Liver (tissue), 3 donors: ENCODE data around the gene ATP6V1G1.

Experiments used
- EGR1 ChIP-seq, 2 donors: IDR thresholded peaks; 2 replicates each; pipeline ENCODE4 v1.6.1; 2016 to 2018; ENCODE audit warnings: antibody characterized with exemption in 2 of 2, low read depth in 2 of 2
- FOXA1 ChIP-seq: IDR thresholded peaks from 2 replicates; pipeline ENCODE4 v1.6.1; 2016; ENCODE audit warnings: antibody characterized with exemption
- HNF4A ChIP-seq, 2 donors: conservative IDR thresholded peaks; 2 replicates each; pipeline ENCODE4 v1.6.1; 2016; ENCODE audit warnings: antibody characterized with exemption in 2 of 2, mild to moderate bottlenecking in 2 of 2
- NR2F2 ChIP-seq: IDR thresholded peaks from 2 replicates; pipeline ENCODE4 v1.6.1; 2016; ENCODE audit warnings: antibody characterized with exemption
- REST ChIP-seq: IDR thresholded peaks from 2 replicates; pipeline ENCODE4 v1.6.1; 2016; ENCODE audit warnings: antibody characterized with exemption, mild to moderate bottlenecking
- RXRA ChIP-seq, 2 donors: IDR thresholded peaks; 2 replicates each; pipeline ENCODE4 v1.6.1; 2017 to 2018; ENCODE audit warnings: antibody characterized with exemption in 2 of 2, mild to moderate bottlenecking in 1 of 2
- TAF1 ChIP-seq: conservative IDR thresholded peaks from 2 replicates; pipeline ENCODE4 v1.6.1; 2016; ENCODE audit warnings: antibody characterized with exemption, mild to moderate bottlenecking
- YY1 ChIP-seq: IDR thresholded peaks from 2 replicates; pipeline ENCODE4 v1.6.1; 2016; ENCODE audit warnings: antibody characterized with exemption, mild to moderate bottlenecking
- TF ChIP-seq, protein P1 (sequence below): fragments of 150-350 bp; IDR thresholded peaks from 2 replicates; pipeline ENCODE4 v1.5.1; 2017; ENCODE audit warnings: improper control_type of control experiment, low read depth, low read length; ENCODE audit not compliant: missing input control
- TF ChIP-seq, protein P2 (sequence below): IDR thresholded peaks from 2 replicates; pipeline ENCODE4 v1.6.1; 2016; ENCODE audit warnings: antibody characterized with exemption
- TF ChIP-seq, protein P3 (sequence below): IDR thresholded peaks from 2 replicates; pipeline ENCODE4 v1.6.1; 2016; ENCODE audit warnings: antibody characterized with exemption
- TF ChIP-seq, protein P4 (sequence below): IDR thresholded peaks from 2 replicates; pipeline ENCODE4 v1.6.1; 2016; ENCODE audit warnings: antibody characterized with exemption
- donor health status: healthy.
- donor health status: healthy.

DNA sequence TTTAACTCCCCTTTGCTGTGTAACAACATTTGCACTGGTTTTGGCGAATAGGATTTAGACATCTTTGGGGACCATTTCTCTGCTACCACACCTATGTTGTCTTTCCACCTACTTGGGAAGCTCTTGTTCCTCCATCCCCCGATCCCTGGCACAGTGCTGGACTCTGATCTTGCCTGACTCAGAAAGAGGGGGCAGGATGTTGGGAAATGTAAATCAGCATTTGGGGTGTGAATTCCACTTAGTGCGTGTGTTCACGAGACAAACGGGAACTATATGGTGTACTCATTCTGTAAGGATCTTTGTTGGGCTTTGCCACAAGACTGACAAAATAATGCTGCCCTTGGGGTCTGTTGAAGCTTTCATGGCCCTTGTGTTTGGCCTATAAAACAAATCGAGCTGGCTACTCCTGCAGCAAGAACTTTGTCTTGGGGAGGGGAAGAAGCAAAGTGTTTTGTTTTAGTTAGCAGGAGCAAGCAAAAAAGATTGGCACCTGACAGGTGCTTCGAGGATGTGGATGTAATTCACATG is 42.1 kb downstream of the ATP6V1G1 start:
- TF ChIP-seq, protein P1, sequence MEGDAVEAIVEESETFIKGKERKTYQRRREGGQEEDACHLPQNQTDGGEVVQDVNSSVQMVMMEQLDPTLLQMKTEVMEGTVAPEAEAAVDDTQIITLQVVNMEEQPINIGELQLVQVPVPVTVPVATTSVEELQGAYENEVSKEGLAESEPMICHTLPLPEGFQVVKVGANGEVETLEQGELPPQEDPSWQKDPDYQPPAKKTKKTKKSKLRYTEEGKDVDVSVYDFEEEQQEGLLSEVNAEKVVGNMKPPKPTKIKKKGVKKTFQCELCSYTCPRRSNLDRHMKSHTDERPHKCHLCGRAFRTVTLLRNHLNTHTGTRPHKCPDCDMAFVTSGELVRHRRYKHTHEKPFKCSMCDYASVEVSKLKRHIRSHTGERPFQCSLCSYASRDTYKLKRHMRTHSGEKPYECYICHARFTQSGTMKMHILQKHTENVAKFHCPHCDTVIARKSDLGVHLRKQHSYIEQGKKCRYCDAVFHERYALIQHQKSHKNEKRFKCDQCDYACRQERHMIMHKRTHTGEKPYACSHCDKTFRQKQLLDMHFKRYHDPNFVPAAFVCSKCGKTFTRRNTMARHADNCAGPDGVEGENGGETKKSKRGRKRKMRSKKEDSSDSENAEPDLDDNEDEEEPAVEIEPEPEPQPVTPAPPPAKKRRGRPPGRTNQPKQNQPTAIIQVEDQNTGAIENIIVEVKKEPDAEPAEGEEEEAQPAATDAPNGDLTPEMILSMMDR = no peak
- no peak for TF ChIP-seq EGR1 (IDR thresholded peaks at IDR 0.05; ENCODE audit: low read depth in 2 of 2)
- no peak for TF ChIP-seq YY1
- no peak for TF ChIP-seq REST
- TF ChIP-seq, protein P2, sequence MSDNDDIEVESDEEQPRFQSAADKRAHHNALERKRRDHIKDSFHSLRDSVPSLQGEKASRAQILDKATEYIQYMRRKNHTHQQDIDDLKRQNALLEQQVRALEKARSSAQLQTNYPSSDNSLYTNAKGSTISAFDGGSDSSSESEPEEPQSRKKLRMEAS = no peak
- no peak for TF ChIP-seq NR2F2
- no peak for TF ChIP-seq FOXA1
- TF ChIP-seq, protein P3, sequence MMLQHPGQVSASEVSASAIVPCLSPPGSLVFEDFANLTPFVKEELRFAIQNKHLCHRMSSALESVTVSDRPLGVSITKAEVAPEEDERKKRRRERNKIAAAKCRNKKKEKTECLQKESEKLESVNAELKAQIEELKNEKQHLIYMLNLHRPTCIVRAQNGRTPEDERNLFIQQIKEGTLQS = no peak
- no peak for TF ChIP-seq HNF4A (conservative IDR thresholded peaks at IDR 0.05)
- TF ChIP-seq, protein P4, sequence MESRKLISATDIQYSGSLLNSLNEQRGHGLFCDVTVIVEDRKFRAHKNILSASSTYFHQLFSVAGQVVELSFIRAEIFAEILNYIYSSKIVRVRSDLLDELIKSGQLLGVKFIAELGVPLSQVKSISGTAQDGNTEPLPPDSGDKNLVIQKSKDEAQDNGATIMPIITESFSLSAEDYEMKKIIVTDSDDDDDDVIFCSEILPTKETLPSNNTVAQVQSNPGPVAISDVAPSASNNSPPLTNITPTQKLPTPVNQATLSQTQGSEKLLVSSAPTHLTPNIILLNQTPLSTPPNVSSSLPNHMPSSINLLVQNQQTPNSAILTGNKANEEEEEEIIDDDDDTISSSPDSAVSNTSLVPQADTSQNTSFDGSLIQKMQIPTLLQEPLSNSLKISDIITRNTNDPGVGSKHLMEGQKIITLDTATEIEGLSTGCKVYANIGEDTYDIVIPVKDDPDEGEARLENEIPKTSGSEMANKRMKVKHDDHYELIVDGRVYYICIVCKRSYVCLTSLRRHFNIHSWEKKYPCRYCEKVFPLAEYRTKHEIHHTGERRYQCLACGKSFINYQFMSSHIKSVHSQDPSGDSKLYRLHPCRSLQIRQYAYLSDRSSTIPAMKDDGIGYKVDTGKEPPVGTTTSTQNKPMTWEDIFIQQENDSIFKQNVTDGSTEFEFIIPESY = no peak
- no peak for TF ChIP-seq RXRA (IDR thresholded peaks at IDR 0.05)
- no peak for TF ChIP-seq TAF1
